Suprapubic skin (tissue), 3 donors: ENCODE data around the gene PSME3.

Experiments used
- EP300 ChIP-seq: sonication (generic); formaldehyde crosslinking; IDR thresholded peaks from one replicate; pipeline ENCODE4 v1.6.1; 2017; ENCODE audit warnings: antibody characterized with exemption
- POLR2A ChIP-seq, 2 donors: fragments of 450-650 bp; IDR thresholded peaks; one replicate each; pipeline ENCODE4 v1.6.1; 2017; ENCODE audit warnings: antibody characterized with exemption in 2 of 2, mild to moderate bottlenecking in 2 of 2, moderate library complexity in 2 of 2
- TF ChIP-seq, protein P1 (sequence below), 2 donors: fragments of 200-600 bp in 1 of 2; fragments of 450-650 bp in 1 of 2; sonication (generic) in 1 of 2; IDR thresholded peaks; one replicate each; pipeline ENCODE4 v1.5.1; 2016 to 2019; ENCODE audit warnings: antibody characterized with exemption in 2 of 2, mild to moderate bottlenecking in 1 of 2, moderate library complexity in 1 of 2

DNA sequence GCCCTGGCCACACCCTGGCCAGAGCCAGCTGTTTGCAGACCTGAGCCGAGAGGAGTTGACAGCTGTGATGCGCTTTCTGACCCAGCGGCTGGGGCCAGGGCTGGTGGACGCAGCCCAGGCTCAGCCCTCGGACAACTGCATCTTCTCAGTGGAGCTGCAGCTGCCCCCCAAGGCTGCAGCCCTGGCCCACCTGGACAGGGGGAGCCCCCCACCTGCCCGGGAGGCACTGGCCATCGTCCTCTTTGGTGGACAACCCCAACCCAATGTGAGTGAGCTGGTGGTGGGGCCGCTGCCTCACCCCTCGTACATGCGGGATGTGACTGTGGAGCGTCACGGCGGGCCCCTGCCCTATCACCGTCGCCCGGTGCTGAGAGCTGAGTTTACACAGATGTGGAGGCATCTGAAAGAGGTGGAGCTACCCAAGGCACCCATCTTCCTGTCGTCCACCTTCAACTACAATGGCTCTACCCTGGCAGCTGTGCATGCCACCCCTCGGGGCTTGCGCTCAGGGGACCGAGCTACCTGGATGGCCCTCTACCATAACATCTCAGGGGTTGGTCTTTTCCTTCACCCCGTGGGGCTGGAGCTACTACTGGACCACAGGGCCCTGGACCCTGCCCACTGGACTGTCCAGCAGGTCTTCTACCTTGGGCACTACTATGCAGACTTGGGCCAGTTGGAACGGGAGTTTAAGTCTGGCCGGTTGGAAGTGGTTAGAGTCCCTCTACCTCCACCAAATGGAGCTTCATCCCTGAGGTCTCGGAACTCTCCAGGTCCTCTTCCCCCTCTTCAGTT is 11.8 kb downstream of the PSME3 start:
- no peak for TF ChIP-seq POLR2A (IDR thresholded peaks at IDR 0.05)
- TF ChIP-seq, protein P1, sequence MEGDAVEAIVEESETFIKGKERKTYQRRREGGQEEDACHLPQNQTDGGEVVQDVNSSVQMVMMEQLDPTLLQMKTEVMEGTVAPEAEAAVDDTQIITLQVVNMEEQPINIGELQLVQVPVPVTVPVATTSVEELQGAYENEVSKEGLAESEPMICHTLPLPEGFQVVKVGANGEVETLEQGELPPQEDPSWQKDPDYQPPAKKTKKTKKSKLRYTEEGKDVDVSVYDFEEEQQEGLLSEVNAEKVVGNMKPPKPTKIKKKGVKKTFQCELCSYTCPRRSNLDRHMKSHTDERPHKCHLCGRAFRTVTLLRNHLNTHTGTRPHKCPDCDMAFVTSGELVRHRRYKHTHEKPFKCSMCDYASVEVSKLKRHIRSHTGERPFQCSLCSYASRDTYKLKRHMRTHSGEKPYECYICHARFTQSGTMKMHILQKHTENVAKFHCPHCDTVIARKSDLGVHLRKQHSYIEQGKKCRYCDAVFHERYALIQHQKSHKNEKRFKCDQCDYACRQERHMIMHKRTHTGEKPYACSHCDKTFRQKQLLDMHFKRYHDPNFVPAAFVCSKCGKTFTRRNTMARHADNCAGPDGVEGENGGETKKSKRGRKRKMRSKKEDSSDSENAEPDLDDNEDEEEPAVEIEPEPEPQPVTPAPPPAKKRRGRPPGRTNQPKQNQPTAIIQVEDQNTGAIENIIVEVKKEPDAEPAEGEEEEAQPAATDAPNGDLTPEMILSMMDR (IDR thresholded peaks at IDR 0.05): no peak
- no peak for TF ChIP-seq EP300
